HAP-1 (cell line): ENCODE measurements around the gene SFTPB.
"Not testable (repeated sequence)": the region's sequence is repeated elsewhere in the genome, so short reads cannot be mapped to it uniquely, and the experiment has no call there.

Source experiments
- DNase-seq, 2 experiments: peaks; one replicate each; pipeline ENCODE4 v3.0.0-alpha.2; 2016 to 2020; ENCODE audit warnings: low spot score in 2 of 2
- H3K27me3 ChIP-seq: fragments of 250-450 bp; sonication (Bioruptor Pico); 2 replicates; pipeline ENCODE4 v1.5.1; 2020; ENCODE audit warnings: low read depth, mild to moderate bottlenecking, moderate library complexity
- H3K36me3 ChIP-seq: fragments of 250-450 bp; sonication (Bioruptor Pico); replicated peaks from 2 replicates; pipeline ENCODE4 v1.5.1; 2020; ENCODE audit warnings: mild to moderate bottlenecking
- H3K4me1 ChIP-seq: fragments of 250-450 bp; sonication (Bioruptor Pico); 2 replicates; pipeline ENCODE4 v1.5.1; 2020; ENCODE audit warnings: mild to moderate bottlenecking
- H3K4me3 ChIP-seq: fragments of 250-450 bp; sonication (Bioruptor Pico); 2 replicates; pipeline ENCODE4 v1.5.1; 2020; ENCODE audit warnings: mild to moderate bottlenecking, moderate library complexity
- H3K9me3 ChIP-seq: fragments of 250-450 bp; sonication (Bioruptor Pico); 2 replicates; pipeline ENCODE4 v1.5.1; 2020; ENCODE audit warnings: mild to moderate bottlenecking, moderate library complexity
- in situ Hi-C: fragments of 300-500 bp; cut with MboI; formaldehyde crosslinking; loops from 3 replicates; pipeline ENCODE4 v1.14.3; 2020; ENCODE audit warnings: low sequenced_read_pairs, inconsistent platforms, mixed read lengths

SFTPB gene

DNA sequence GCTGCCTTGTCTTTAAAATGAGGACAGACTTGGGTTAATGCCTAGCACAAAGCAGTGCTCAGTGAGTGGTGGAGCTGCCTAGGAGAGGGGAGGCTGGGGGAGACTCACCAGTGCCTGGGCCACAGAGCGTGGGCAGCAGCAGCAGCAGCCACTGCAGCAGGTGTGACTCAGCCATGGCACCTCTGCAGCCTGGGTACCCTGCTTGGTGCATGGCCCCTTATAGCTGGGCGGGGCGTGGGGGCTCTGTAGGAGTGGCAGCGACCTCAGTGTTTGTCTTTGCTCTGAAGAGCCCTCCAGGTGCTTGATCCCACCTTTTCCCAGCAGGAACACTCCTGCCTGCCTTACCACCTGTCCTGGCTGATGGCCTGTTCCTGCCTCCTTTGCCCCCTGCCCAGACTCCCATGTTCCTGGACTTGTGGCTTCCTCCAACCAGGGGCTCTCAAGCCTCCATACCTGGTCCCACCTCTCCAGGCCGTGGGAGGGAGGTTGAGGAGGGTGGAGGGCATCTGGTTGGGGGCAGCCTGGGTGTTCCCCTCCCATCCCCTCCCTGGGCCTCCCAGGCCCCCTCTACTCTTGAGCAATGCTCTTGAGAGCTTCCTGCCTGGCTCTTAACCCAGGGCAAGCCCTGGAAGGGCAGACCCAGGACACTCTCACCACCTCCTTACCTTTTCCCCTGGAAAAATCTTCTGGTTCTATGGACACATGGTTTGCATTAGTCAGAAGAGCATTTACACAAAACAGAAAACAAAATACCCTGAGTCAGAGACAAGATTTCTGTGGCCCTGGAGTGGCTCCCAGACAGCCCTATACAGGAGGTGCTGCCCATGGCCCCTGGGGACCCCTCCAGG lies at the start of gene SFTPB:
SFTPB (minus strand) TSS at position 191 of the 848 bp plus-strand sequence; CDS start at position 175, 16 bp downstream.
- no peak within 1 kb of the TSS for H3K4me3 ChIP-seq
- no peaks in the 10 kb centered on the region for H3K36me3 ChIP-seq
- H3K27me3 ChIP-seq, result no peaks in the 10 kb centered on the region
- no peaks in the 10 kb centered on the region for H3K4me1 ChIP-seq
- no peak for DNase-seq
- in situ Hi-C loops, result no loop called here
- H3K9me3 ChIP-seq, result no peaks in the 10 kb centered on the region

GRCh38 chr2:85717308-85718008 lies 49.5 kb upstream of the SFTPB start:
- no peaks in the 10 kb centered on the region for H3K4me1 ChIP-seq
- no peaks in the 10 kb centered on the region for H3K9me3 ChIP-seq
- DNase-seq, result no peak
- in situ Hi-C loops, result no loop called here
- no peaks in the 10 kb centered on the region for H3K36me3 ChIP-seq
- H3K27me3 ChIP-seq, result no peaks in the 10 kb centered on the region
- no peak overlapping the region for H3K4me3 ChIP-seq

DNA sequence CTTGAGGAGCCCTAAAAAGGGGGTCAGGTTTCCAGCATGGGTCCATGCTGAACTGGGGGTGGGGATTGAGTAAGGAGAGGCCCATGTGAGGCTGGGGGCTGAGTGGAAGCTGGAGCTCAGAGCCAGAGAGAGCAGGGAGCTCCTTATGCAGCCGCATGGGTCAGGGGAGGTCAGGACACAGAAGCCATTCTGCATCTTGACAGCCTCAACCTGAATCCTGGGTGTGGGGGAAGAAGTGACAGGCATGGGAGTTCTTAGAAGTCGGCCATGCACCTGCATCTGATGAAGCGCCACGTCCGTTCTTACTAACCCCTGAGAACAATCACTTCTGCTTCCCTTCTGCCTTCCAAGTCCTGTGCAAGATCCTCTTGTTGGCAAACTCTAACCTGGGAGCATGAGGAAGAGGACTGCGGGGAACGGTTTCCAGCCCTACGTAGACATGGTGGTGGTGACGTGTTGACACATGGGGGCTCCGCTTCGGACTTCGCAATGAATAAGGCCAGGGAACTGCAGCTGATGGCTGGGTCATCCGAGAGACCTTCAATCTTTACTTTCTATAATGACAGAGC lies 48.4 kb upstream of the SFTPB start:
- in situ Hi-C loops, result no loop called here
- no peak for DNase-seq
- no peaks in the 10 kb centered on the region for H3K36me3 ChIP-seq
- no peaks in the 10 kb centered on the region for H3K9me3 ChIP-seq
- no peaks in the 10 kb centered on the region for H3K4me1 ChIP-seq
- no peak overlapping the region for H3K4me3 ChIP-seq
- no peaks in the 10 kb centered on the region for H3K27me3 ChIP-seq

DNA sequence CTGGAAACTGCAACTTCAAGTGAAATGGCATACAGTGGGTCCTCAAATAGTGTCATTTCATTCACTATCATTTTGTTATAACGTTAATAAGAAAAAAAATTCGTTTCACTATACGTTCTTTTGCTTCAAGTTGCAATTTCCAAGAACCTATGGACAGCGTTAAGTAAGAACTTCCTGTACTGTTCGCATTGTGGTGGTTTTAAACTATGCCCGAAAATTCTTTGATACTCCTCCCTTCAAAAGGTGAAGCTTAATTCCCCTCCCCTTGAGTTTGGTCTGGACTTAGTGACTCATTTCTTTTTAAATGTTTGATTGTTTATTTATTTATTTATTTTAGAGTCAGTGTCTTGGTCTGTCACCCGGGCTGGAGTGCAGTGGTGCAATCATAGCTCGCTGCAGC lies 46.8 kb upstream of the SFTPB start:
- DNase-seq, result no peak
- Histone ChIP-seq H3K4me3 (no peak overlapping the region), H3K36me3 (no peaks in the 10 kb centered on the region), H3K9me3 (no peaks in the 10 kb centered on the region), H3K27me3 (no peaks in the 10 kb centered on the region), H3K4me1 (no peaks in the 10 kb centered on the region)
- in situ Hi-C loops, result no loop called here

DNA sequence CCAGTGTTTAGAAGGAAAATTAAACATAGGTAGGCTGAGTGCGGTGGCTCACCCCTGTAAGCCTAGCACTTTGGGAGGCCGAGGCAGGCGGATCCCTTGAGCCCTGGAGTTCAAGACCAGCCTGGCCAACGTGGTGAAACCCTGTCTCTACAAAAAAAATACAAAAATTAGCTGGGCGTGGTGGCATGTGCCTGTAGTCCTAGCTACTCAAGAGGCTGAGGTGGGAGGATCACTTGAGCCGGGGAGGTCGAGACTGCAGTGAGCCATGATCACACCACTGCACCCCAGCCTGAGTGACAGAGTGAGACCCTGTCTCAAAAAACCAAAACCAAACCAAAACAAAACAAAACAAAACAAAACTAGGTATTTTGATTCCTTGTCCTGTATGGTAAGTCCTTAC lies 46.4 kb upstream of the SFTPB start:
- H3K4me3 ChIP-seq, in situ Hi-C loops, H3K36me3 ChIP-seq, H3K4me1 ChIP-seq, H3K27me3 ChIP-seq, H3K9me3 ChIP-seq, DNase-seq: not testable (repeated sequence)

GRCh38 chr2:85713836-85714235 lies 45.8 kb upstream of the SFTPB start:
- H3K9me3 ChIP-seq, result no peaks in the 10 kb centered on the region
- H3K4me3 ChIP-seq, result no peak overlapping the region
- H3K4me1 ChIP-seq, result no peaks in the 10 kb centered on the region
- in situ Hi-C loops, result no loop called here
- no peak for DNase-seq
- H3K27me3 ChIP-seq, result peaks cover 3% of the 10 kb centered on the region; the same call in 1 of the 2 replicates
- H3K36me3 ChIP-seq, result no peaks in the 10 kb centered on the region

- H3K4me3 ChIP-seq, result no peak overlapping the region
- peaks cover 7% of the 10 kb centered on the region; the same call in 1 of the 2 replicates for H3K27me3 ChIP-seq
- in situ Hi-C loops, result no loop called here
- H3K36me3 ChIP-seq, result no peaks in the 10 kb centered on the region
- H3K9me3 ChIP-seq, result no peaks in the 10 kb centered on the region
- H3K4me1 ChIP-seq, result no peaks in the 10 kb centered on the region
- no peak for DNase-seq
Measured at GRCh38 chr2:85712849-85713612, 45.0 kb upstream of the SFTPB start.

GRCh38 chr2:85712336-85712735 lies 44.3 kb upstream of the SFTPB start:
- DNase-seq, result no peak
- in situ Hi-C loops, result no loop called here
- Histone ChIP-seq H3K36me3 (no peaks in the 10 kb centered on the region), H3K4me1 (no peaks in the 10 kb centered on the region), H3K27me3 (peaks cover 12% of the 10 kb centered on the region), H3K9me3 (no peaks in the 10 kb centered on the region), H3K4me3 (no peak overlapping the region)

DNA sequence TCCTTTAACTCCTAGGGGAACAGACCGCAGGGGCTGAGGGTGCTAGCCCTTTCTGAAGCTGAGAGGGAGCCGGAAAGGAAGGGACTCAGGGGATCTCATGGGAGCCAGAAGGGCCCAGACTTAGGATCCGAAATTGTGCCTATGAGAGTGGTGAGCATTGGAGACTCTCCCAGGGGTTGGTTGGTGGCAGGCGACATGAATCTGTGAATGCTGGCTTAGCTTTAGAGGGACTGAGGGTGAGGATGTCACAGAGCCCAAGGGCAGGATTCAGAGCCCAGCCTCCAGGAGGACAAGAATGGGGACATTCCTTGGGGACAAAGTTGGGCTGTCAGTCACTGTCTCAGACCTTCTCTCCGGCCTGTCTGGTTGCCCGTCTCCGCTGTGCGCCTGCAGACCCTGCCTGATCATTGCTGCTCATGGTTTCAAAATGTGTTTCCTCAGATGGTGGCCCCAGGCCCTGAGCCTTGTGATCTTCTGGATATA lies 43.6 kb upstream of the SFTPB start:
- no peak for DNase-seq
- in situ Hi-C loops, result no loop called here
- H3K4me1 ChIP-seq, result no peaks in the 10 kb centered on the region

DNA sequence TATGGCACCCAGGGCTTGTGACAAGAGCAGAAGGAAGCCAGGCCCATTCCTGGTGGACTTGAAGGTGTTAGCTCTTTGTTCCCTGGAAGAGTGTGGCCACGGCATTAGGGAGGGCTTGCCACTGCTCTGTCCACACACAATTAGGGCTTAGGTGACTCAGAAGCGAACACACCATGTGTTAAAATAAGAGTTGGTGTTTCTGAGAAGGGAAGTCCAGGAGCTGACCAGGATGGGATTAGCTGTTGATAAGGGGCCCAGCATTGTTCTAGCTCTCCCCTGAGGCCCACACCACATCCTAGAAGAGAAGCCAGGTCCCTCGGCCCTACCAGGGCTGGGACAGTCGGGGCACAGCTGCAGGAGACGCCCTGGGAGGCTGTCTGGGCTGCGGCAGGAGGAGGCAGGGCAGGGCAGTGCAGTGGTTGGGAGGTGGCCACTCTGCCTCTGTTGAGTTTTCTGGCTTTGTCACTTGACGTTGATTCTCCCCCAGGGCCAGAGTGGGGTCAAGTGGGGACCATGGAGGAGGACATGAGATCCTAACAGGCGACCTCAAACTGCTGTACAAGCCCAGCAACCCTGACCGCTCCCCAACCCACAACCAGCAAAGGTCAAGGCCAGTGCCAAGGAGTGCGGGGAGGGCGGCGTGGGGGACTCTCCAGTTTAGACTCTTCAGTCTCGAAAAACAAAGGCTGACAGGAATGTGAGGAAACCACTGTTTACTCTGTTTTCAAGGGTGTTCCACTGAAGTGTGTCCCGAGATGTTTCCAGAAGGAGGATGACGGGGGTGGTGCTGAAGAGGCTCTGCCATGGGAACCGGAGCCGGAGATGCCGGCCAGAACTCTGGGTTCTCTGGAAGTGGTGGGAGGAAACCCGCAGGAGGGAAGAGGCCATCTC lies 42.9 kb upstream of the SFTPB start:
- no peaks in the 10 kb centered on the region for H3K9me3 ChIP-seq
- no peak overlapping the region for H3K4me3 ChIP-seq
- DNase-seq, result no peak
- no peaks in the 10 kb centered on the region for H3K36me3 ChIP-seq
- H3K4me1 ChIP-seq, result no peaks in the 10 kb centered on the region
- in situ Hi-C loops, result no loop called here
- H3K27me3 ChIP-seq, result peaks cover 12% of the 10 kb centered on the region

More for the DNA sequence above, 43.6 kb upstream of the SFTPB start:
- Histone ChIP-seq H3K4me3 (no peak overlapping the region), H3K36me3 (no peaks in the 10 kb centered on the region), H3K9me3 (no peaks in the 10 kb centered on the region), H3K27me3 (peaks cover 12% of the 10 kb centered on the region)

DNA sequence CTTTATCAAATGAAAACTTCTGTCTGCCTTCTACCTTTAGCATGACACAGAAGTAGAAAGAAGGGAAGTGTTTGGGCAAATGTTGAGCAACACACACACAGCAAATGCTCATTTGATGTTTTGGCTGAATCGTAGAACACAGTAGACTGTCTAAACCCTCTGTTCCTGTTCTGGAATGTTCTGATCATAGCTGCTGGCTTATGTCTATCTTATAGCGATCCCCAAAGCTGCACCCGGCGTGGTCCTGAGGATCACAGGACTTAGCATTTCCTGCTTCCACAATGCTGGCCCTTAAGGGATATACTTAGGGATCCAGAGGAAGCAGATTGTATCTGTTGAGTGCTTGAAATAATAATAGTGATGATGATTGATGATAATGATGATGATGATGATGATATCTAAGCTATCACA lies 41.4 kb upstream of the SFTPB start:
- DNase-seq, result no peak
- Histone ChIP-seq H3K4me3 (no peak overlapping the region), H3K4me1 (no peaks in the 10 kb centered on the region), H3K9me3 (no peaks in the 10 kb centered on the region), H3K36me3 (no peaks in the 10 kb centered on the region), H3K27me3 (peaks cover 12% of the 10 kb centered on the region)
- in situ Hi-C loops, result no loop called here

DNA sequence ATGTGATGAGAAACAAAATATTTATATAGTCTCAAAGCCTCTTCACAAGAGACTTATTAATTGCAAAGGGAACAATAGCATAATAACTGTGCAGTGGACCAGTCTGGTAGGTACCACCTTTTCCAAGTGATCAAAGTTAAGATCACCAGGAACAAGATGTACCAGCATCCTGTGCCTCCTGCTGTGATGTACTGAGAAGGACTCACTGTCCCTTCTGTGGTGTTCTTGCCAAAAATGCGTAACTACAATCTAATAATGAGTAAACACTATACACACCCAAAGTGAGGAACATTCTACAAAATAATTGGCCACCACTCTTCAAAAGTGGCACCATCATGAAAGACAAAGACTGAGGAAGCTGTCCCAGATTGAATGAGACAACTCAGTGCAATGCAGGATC lies 40.6 kb upstream of the SFTPB start:
- Histone ChIP-seq H3K4me1 (no peaks in the 10 kb centered on the region), H3K36me3 (no peaks in the 10 kb centered on the region), H3K27me3 (peaks cover 12% of the 10 kb centered on the region), H3K9me3 (no peaks in the 10 kb centered on the region), H3K4me3 (no peak overlapping the region)
- DNase-seq, result no peak
- in situ Hi-C loops, result no loop called here

- Histone ChIP-seq H3K9me3 (no peaks in the 10 kb centered on the region), H3K4me3 (no peak overlapping the region), H3K36me3 (no peaks in the 10 kb centered on the region), H3K4me1 (peaks cover 2% of the 10 kb centered on the region), H3K27me3 (peaks cover 12% of the 10 kb centered on the region)
- DNase-seq, result peak; percentile 70 to 80
- in situ Hi-C loops, result no loop called here
Measured at GRCh38 chr2:85707304-85707703, 39.3 kb upstream of the SFTPB start.
